ENCODE data around the gene CCDC50.

The CCDC50 gene

GRCh38 chr3:191328962-191329653 lies at the start of gene CCDC50:
Gene CCDC50 (plus strand): TSS chr3:191329394. CDS start chr3:191329675, 281 bp downstream.
- in situ Hi-C loops (cut with MboI; ENCODE audit: low pct_unique_long_range_greater_than_20kb, low sequenced_read_pairs, unreplicated experiment), result no loop called here
- TF ChIP-seq CTCF (IDR thresholded peaks at IDR 0.05; ENCODE audit: extremely low read depth, insufficient read depth, missing control alignments), result peak; percentile 14
- DNase-seq (ENCODE audit: low spot score), result peak; percentile 88

- in situ Hi-C loops (cut with MboI; ENCODE audit: low pct_unique_long_range_greater_than_20kb, low sequenced_read_pairs, unreplicated experiment), result no loop called here
- no peak for TF ChIP-seq CTCF (IDR thresholded peaks at IDR 0.05; ENCODE audit: extremely low read depth, insufficient read depth, missing control alignments)
- no peak for DNase-seq (ENCODE audit: low spot score)
Observed at GRCh38 chr3:191280111-191280510, 49.1 kb upstream of the CCDC50 start.

- TF ChIP-seq CTCF (IDR thresholded peaks at IDR 0.05; ENCODE audit: extremely low read depth, insufficient read depth, missing control alignments), result no peak
- in situ Hi-C loops (cut with MboI; ENCODE audit: low pct_unique_long_range_greater_than_20kb, low sequenced_read_pairs, unreplicated experiment), result no loop called here
- no peak for DNase-seq (ENCODE audit: low spot score)
Observed at GRCh38 chr3:191280882-191281281, 48.3 kb upstream of the CCDC50 start.

GRCh38 chr3:191282251-191283185 lies 46.7 kb upstream of the CCDC50 start:
- no peak for DNase-seq (ENCODE audit: low spot score)
- in situ Hi-C loops (cut with MboI; ENCODE audit: low pct_unique_long_range_greater_than_20kb, low sequenced_read_pairs, unreplicated experiment), result no loop called here
- TF ChIP-seq CTCF (IDR thresholded peaks at IDR 0.05; ENCODE audit: extremely low read depth, insufficient read depth, missing control alignments), result no peak

- TF ChIP-seq CTCF (IDR thresholded peaks at IDR 0.05; ENCODE audit: extremely low read depth, insufficient read depth, missing control alignments), result no peak
- no peak for DNase-seq (ENCODE audit: low spot score)
- in situ Hi-C loops (cut with MboI; ENCODE audit: low pct_unique_long_range_greater_than_20kb, low sequenced_read_pairs, unreplicated experiment), result no loop called here
Observed at GRCh38 chr3:191283400-191283799, 45.8 kb upstream of the CCDC50 start.

GRCh38 chr3:191290311-191291025 lies 38.7 kb upstream of the CCDC50 start:
- in situ Hi-C loops (cut with MboI; ENCODE audit: low pct_unique_long_range_greater_than_20kb, low sequenced_read_pairs, unreplicated experiment), result no loop called here
- no peak for DNase-seq (ENCODE audit: low spot score)
- no peak for TF ChIP-seq CTCF (IDR thresholded peaks at IDR 0.05; ENCODE audit: extremely low read depth, insufficient read depth, missing control alignments)
